K562 (cell line): Measurements from ENCODE around the gene PHKG2. TPM values are rescaled to one million over a fixed set of nuclear protein-coding genes. Genes with fewer than 3 reads are reported as not detected.
A peak's percentile ranks its signal among the peaks of the same experiment; 100 is the strongest.
"Not testable (repeated sequence)": the region's sequence is repeated elsewhere in the genome, so short reads cannot be mapped to it uniquely, and the experiment has no call there.

Experiments
- ATAC-seq: fragments of 200-7000 bp; cut with Tn5 transposase; 3 replicates; pipeline ENCODE4 v1.9.1; 2020; ENCODE audit warnings: moderate library complexity
- BruUV-seq: library from RNA; stranded (reverse); fragments of 400-500 nt; replicated peaks from 2 replicates; lab custom pipeline; 2021; lab: Mats Ljungman, UMichigan
- CTCF ChIA-PET: fragments of 300-600 bp; formaldehyde crosslinking; extraction: SDS; loops from one replicate; lab custom pipeline; 2021; ENCODE audit warnings: low intra/inter-chr PET ratio; lab: Yijun Ruan, JAX
- POLR2A ChIA-PET: fragments of 300-600, 350-650 bp; sonication (Branson Sonifier 250); formaldehyde crosslinking; extraction: SDS; loops from one replicate; lab custom pipeline; 2021; ENCODE audit warnings: antibody characterized with exemption, inconsistent platforms; lab: Yijun Ruan, JAX
- DNase-seq, 4 experiments: peaks; one replicate each; pipeline versions ENCODE4 v3.0.0 to v3.0.0-alpha.2; 2011 to 2018; ENCODE audit warnings: low spot score in 3 of 4, mixed read lengths in 3 of 4; ENCODE audit errors: extremely low read depth in 1 of 4
- FAIRE-seq: peaks from 2 replicates; lab custom pipeline; 2011; peaks lifted over from hg19 to GRCh38; lab: Jason Lieb, UNC
- H2AFZ ChIP-seq: 2 replicates; pipeline ENCODE4 v1.6.0; 2011; ENCODE audit warnings: low read depth, low read length, control low read depth, inconsistent platforms
- H3K27ac ChIP-seq: fragments of 200-600 bp; 3 replicates; pipeline ENCODE4 v1.8.0; 2011; ENCODE audit warnings: low read depth, mild to moderate bottlenecking, control low read depth, inconsistent platforms, low read length, moderate library complexity, mixed read lengths; ENCODE audit errors: extremely low read depth
- H3K27me3 ChIP-seq, 2 experiments: fragments of 300-600 bp in 1 of 2; 2 replicates in 1 of 2; 3 replicates in 1 of 2; pipeline versions ENCODE4 v1.6.0 to v1.8.0; 2011; ENCODE audit warnings: inconsistent platforms in 2 of 2, low read length in 2 of 2, mild to moderate bottlenecking in 1 of 2, mixed read lengths in 1 of 2, moderate library complexity in 1 of 2; ENCODE audit not compliant: control insufficient read depth in 2 of 2, insufficient read depth in 2 of 2
- H3K36me3 ChIP-seq: fragments of 300-600 bp; 3 replicates; pipeline ENCODE4 v1.8.0; 2011; ENCODE audit warnings: mild to moderate bottlenecking, low read length, inconsistent platforms; ENCODE audit not compliant: control insufficient read depth, insufficient read depth
- H3K4me1 ChIP-seq, 2 experiments: fragments of 200-600 bp in 1 of 2; replicated peaks in 1 of 2; 2 replicates in 1 of 2; 3 replicates in 1 of 2; pipeline versions ENCODE4 v1.5.1 to v1.8.0; 2011; ENCODE audit warnings: inconsistent platforms in 2 of 2, low read length in 2 of 2, mild to moderate bottlenecking in 1 of 2, mixed read lengths in 1 of 2, moderate library complexity in 1 of 2; ENCODE audit not compliant: control insufficient read depth in 2 of 2, insufficient read depth in 2 of 2
- H3K4me2 ChIP-seq: 2 replicates; pipeline ENCODE4 v1.6.1; 2011; ENCODE audit warnings: low read length, control low read depth, inconsistent platforms, mixed read lengths; ENCODE audit not compliant: insufficient read depth
- H3K4me3 ChIP-seq: fragments of 200-600 bp; sonication (generic), shearing (Covaris generic); 2 replicates; pipeline ENCODE4 v1.5.1; 2016; ENCODE audit warnings: control low read depth, inconsistent platforms
- H3K79me2 ChIP-seq: fragments of 200-600 bp; 3 replicates; pipeline ENCODE4 v1.8.0; 2011; ENCODE audit warnings: low read length, inconsistent platforms; ENCODE audit not compliant: control insufficient read depth, insufficient read depth
- H3K9ac ChIP-seq, 2 experiments: 2 replicates each; pipeline versions ENCODE4 v1.6.0 to v1.6.1; 2011; ENCODE audit warnings: low read depth in 2 of 2, low read length in 2 of 2, control low read depth in 1 of 2, inconsistent platforms in 1 of 2, mild to moderate bottlenecking in 1 of 2, mixed read lengths in 1 of 2; ENCODE audit not compliant: insufficient read depth in 1 of 2
- H3K9me1 ChIP-seq: one replicate; pipeline ENCODE4 v1.6.0; 2011; ENCODE audit warnings: inconsistent platforms, mild to moderate bottlenecking, low read length, moderate library complexity; ENCODE audit not compliant: control insufficient read depth, insufficient read depth
- H3K9me3 ChIP-seq: replicated peaks from 2 replicates; pipeline ENCODE4 v1.5.1; 2011; ENCODE audit warnings: low read depth, low read length, inconsistent platforms; ENCODE audit not compliant: control insufficient read depth, insufficient read depth
- H4K20me1 ChIP-seq: replicated peaks from 2 replicates; pipeline ENCODE4 v1.6.1; 2011; ENCODE audit warnings: low read length, inconsistent platforms, mixed read lengths; ENCODE audit not compliant: control insufficient read depth, insufficient read depth
- FOXM1 ChIP-seq, 2 experiments: fragments of 450-650 bp in 1 of 2; sonication (generic) in 1 of 2; formaldehyde crosslinking in 1 of 2; IDR thresholded peaks; 2 replicates each; pipeline versions ENCODE4 v1.6.1 to v1.9.0; 2017 to 2022; ENCODE audit warnings: low read depth in 2 of 2, mild to moderate bottlenecking in 2 of 2, missing genetic modification reagents in 1 of 2, moderate library complexity in 1 of 2
- KLF13 ChIP-seq: fragments of 450-650 bp; IDR thresholded peaks from 2 replicates; pipeline ENCODE4 v1.6.1; 2016; ENCODE audit warnings: missing genetic modification characterization, low read depth, mild to moderate bottlenecking, missing compliant biosample characterization, moderate library complexity, borderline replicate concordance
- MEIS2 ChIP-seq: fragments of 450-650 bp; IDR thresholded peaks from 2 replicates; pipeline ENCODE4 v1.6.1; 2014; ENCODE audit warnings: mild to moderate bottlenecking; ENCODE audit not compliant: partially characterized antibody
- RBM14 ChIP-seq: fragments of 200-400 bp; formaldehyde crosslinking; IDR thresholded peaks from 2 replicates; pipeline ENCODE4 v1.6.1; 2018; ENCODE audit warnings: low read depth, mild to moderate bottlenecking, low read length, moderate library complexity, borderline replicate concordance; ENCODE audit not compliant: insufficient read depth
- SRF ChIP-seq, 2 experiments: fragments of 250-450, 450-650 bp in 1 of 2; sonication (Bioruptor Pico) in 1 of 2; sonication (generic) in 1 of 2; formaldehyde crosslinking; IDR thresholded peaks; 2 replicates each; pipeline versions ENCODE4 v1.5.0 to v1.5.1; 2020 to 2022; ENCODE audit warnings: mild to moderate bottlenecking in 1 of 2, missing genetic modification reagents in 1 of 2
- TRIM25 ChIP-seq: fragments of 450-650 bp; IDR thresholded peaks from 2 replicates; pipeline ENCODE4 v1.7.0; 2016; ENCODE audit warnings: borderline replicate concordance
- WGBS: fragments of 100-300 bp; shearing (Covaris generic); methylation state at CpG from one replicate; pipeline ENCODE4 v1.1.6; 2016; ENCODE audit warnings: low coverage, mixed read lengths; ENCODE audit not compliant: insufficient coverage; ENCODE audit errors: missing lambda C conversion rate; 5-methylcytosine and 5-hydroxymethylcytosine counted together
- in situ Hi-C: fragments of 300-500 bp; cut with MboI; formaldehyde crosslinking; loops from 4 replicates; pipeline ENCODE4 v1.15.0; 2018; ENCODE audit warnings: inconsistent platforms, mixed read lengths
- intact Hi-C: fragments of 100-400 bp; cut with micrococcal nuclease; formaldehyde crosslinking; loops from 2 replicates; pipeline ENCODE4 v1.14.2; 2022
- polyA plus RNA-seq, 8 experiments: library from polyadenylated mRNA; depleted of rRNA in 4 of 8; stranded (reverse) in 5 of 8; unstranded in 3 of 8; fragments of >200 nt; fragmentation: Nextera tagmentation in 2 of 8; fragmentation: Illumina TruSeq in 1 of 8; extraction: Ambion mirVana in 2 of 8; extraction: Trizol in 1 of 8; gene quantifications; 2 replicates each; pipeline versions ENCODE4 v1.2.1 to v1.2.3, GENCODE V29; 2011 to 2014; ENCODE audit warnings: inconsistent platforms in 1 of 8, missing spikeins in 1 of 8
- total RNA-seq, 7 experiments: library from RNA; depleted of rRNA in 6 of 7; stranded (reverse); fragments of >200 nt in 6 of 7; fragmentation: Illumina TruSeq in 2 of 7; extraction: Trizol in 2 of 7; gene quantifications; 2 replicates each; pipeline versions ENCODE4 v1.2.1 to v1.2.3, GENCODE V29; 2011 to 2021; ENCODE audit warnings: low replicate concordance in 1 of 7
- TF ChIP-seq, protein P1 (sequence below): fragments of 450-650 bp; IDR thresholded peaks from 2 replicates; pipeline ENCODE4 v1.6.1; 2016; ENCODE audit warnings: low read depth, mild to moderate bottlenecking, moderate library complexity
- TF ChIP-seq, protein P2 (sequence below): fragments of 200-400 bp; formaldehyde crosslinking; IDR thresholded peaks from 2 replicates; pipeline ENCODE4 v1.6.1; 2017; ENCODE audit warnings: mild to moderate bottlenecking, low read depth, low read length, moderate library complexity

PHKG2 gene
- total and polyA plus RNA-seq, 9 of the 15 experiments (the other 6 are each of a cell fraction or from before 2014, with no cell fraction given): 5.8 to 54.2 (median 30.7) TPM

- no peaks in the 10 kb centered on the region for H3K9me1 ChIP-seq
- in situ Hi-C loops (no loop called here), intact Hi-C loops (no loop called here)
- no peak for DNase-seq
- 0 out of 2 replicates have a peak, but pooled peaks cover 7% of the 10 kb centered on the region for H4K20me1 ChIP-seq
- peaks cover 16 to 21% of the 10 kb centered on the region in 2 experiments for H3K4me1 ChIP-seq
- POLR2A ChIA-PET: interaction anchor here (1.6 kb wide), 1 partner anchor 11 kb away, joined by 7 read pairs; no protein-coding TSS in a partner anchor
- H3K79me2 ChIP-seq: peaks cover 48% of the 10 kb centered on the region
- peak overlapping the region; percentile 25; the same call in 1 of the 3 replicates for H3K27ac ChIP-seq
- H3K36me3 ChIP-seq: peaks cover 62% of the 10 kb centered on the region
- 82% methylated on average over 5 of the region's 5 CpGs for WGBS
- H3K9me3 ChIP-seq: no peaks in the 10 kb centered on the region
- ATAC-seq: no peak
- H3K4me2 ChIP-seq: peak overlapping the region; percentile 95
- no TSS peak for BruUV-seq
- CTCF ChIA-PET: no interaction called here
- H2AFZ ChIP-seq: no peak overlapping the region
- TF ChIP-seq FOXM1 (IDR thresholded peaks at IDR 0.05; ENCODE audit: low read depth): no peak
- no peak for TF ChIP-seq FOXM1 (CRISPR knock-in tag; IDR thresholded peaks at IDR 0.05; ENCODE audit: low read depth)
- no peak for TF ChIP-seq TRIM25
- TF ChIP-seq KLF13 (tag): no peak
- no peak for TF ChIP-seq SRF (CRISPR knock-in tag; IDR thresholded peaks at IDR 0.05)
- TF ChIP-seq, protein P1, sequence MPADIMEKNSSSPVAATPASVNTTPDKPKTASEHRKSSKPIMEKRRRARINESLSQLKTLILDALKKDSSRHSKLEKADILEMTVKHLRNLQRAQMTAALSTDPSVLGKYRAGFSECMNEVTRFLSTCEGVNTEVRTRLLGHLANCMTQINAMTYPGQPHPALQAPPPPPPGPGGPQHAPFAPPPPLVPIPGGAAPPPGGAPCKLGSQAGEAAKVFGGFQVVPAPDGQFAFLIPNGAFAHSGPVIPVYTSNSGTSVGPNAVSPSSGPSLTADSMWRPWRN: no peak
- no peak for TF ChIP-seq MEIS2
- TF ChIP-seq, protein P2, sequence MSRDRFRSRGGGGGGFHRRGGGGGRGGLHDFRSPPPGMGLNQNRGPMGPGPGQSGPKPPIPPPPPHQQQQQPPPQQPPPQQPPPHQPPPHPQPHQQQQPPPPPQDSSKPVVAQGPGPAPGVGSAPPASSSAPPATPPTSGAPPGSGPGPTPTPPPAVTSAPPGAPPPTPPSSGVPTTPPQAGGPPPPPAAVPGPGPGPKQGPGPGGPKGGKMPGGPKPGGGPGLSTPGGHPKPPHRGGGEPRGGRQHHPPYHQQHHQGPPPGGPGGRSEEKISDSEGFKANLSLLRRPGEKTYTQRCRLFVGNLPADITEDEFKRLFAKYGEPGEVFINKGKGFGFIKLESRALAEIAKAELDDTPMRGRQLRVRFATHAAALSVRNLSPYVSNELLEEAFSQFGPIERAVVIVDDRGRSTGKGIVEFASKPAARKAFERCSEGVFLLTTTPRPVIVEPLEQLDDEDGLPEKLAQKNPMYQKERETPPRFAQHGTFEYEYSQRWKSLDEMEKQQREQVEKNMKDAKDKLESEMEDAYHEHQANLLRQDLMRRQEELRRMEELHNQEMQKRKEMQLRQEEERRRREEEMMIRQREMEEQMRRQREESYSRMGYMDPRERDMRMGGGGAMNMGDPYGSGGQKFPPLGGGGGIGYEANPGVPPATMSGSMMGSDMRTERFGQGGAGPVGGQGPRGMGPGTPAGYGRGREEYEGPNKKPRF: no peak
- TF ChIP-seq RBM14: no peak
- TF ChIP-seq, all 486 proteins: peak for 0
- H3K4me3 ChIP-seq: peak overlapping the region; percentile 82; the same call in 1 of the 2 replicates
- no peaks in the 10 kb centered on the region for H3K27me3 ChIP-seq
- no peak for FAIRE-seq
- peak overlapping the region; percentile 88 to 99; a peak in 3 of 4 replicates for H3K9ac ChIP-seq
These were observed 47.3 kb upstream of the PHKG2 start for GRCh38 chr16:30700971-30701370.

- 92% methylated on average over 5 of the region's 12 CpGs for WGBS
- H3K9ac ChIP-seq, in situ Hi-C loops, H3K9me1 ChIP-seq, H3K4me3 ChIP-seq, CTCF ChIA-PET, H3K27me3 ChIP-seq, BruUV-seq, H4K20me1 ChIP-seq, ATAC-seq, intact Hi-C loops, H2AFZ ChIP-seq, H3K27ac ChIP-seq, FAIRE-seq, H3K4me2 ChIP-seq, H3K9me3 ChIP-seq, DNase-seq: not testable (repeated sequence)
- peaks cover 83% of the 10 kb centered on the region for H3K36me3 ChIP-seq
- peaks cover 48% of the 10 kb centered on the region for H3K79me2 ChIP-seq
- H3K4me1 ChIP-seq: peaks cover 11% of the 10 kb centered on the region in 2 experiments
- POLR2A ChIA-PET: interaction anchor here (0.8 to 1.9 kb wide), 2 partner anchors 10 to 14 kb away, joined by 3 to 10 read pairs; no protein-coding TSS in a partner anchor
These were observed 45.2 kb upstream of the PHKG2 start for GRCh38 chr16:30703071-30703470.
